NCI-H526 treated with DMSO at 0.1 percent for 48 hours (cell line): ENCODE results near the gene TMEM161A.
"Not testable (repeated sequence)": the region's sequence is repeated elsewhere in the genome, so short reads cannot be mapped to it uniquely, and the experiment has no call there.

ENCODE experiments used
- DNase-seq: peaks from one replicate; lab custom pipeline; 2025; lab: John Stamatoyannopoulos, UW

The TMEM161A gene

DNA sequence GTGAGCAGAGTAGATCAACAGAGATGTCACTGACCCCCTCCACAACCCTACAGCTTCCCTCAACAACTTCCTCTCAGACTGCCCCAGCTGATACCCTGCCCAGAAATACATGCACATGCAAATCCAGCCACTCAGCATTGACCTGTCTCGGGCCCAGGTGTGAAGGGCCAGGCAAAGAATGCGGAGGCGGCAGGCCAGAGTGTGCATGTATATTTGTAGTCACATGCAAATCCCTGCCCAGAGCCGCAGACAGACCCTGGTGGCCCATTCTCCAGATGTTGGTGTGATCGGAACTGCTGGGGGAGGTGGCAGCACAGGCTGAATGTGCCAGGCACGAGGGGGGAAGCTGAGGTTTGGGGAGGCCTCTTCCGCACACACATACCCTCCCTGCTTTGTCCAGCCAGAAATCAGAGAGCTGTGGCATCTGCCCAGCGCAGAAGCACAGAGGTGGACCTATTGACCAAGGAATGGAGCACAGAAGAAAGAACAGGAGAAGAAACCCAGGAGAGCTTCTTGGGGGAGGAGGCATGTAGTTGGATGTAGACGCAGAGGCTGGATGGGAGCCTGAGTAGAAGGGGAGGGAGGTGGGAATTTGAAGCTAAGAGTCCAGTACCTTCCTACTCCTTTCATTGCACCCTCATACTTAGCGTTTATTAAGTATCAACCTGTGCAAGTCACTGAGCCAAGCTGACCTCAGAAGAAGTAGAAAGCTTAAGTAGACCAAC is 17.4 kb upstream of the TMEM161A start:
- DNase-seq: no peak

DNA sequence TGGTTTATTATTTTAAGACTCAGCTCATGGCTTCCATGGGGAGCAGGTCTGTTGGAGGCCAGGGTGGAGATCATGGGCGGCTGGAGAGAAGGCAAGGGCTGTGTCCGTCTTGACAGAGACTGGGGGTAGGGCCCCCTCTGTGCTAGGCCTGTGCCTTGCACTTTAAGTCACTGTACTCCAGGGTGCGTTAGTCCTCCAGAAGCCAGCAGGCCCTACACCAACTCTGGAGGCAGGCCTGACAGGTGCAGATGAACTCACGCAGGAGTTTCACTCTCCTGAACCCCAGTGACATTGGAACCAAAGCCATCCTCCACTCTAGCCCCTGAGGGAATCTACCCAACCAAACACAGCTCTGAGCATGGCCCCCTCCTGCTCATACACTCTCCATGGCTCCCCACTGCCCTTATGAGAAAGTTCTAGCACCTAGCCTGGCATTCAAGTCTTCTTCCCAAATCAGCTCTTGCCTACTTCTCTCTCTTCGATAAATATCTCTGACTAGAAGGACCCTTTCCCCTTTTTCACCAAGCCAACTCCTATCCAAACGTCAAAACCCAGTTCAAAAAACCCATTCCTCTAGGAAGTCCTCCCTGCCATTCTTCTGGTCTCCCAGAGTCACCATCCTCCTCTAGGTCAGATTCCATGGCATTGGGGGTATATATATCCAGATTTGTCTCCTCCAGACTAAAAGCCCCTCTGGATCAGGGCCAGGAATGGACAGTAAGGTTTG is 16.7 kb upstream of the TMEM161A start:
- DNase-seq: no peak

- no peak for DNase-seq
These were observed 14.5 kb upstream of the TMEM161A start for GRCh38 chr19:19152668-19153384.

DNA sequence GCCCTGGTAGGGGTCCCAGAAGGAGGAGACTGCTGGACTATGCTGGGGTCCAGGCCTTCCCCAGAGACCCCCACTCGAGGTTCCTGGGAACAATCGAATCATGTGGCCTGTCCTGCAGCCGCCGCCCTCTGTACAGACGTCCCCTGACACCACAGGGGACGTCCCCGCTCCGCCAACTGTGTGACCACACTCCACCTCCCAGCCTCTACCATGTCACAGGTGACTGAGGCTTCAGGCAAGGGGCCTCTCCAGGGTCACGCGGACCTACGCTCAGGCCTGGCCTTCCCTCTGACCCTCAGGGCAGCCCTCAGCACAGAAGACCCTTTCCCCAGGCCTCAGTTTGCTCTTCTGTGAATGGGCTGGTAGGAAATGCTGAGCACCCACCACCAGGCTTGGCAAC is 13.1 kb upstream of the TMEM161A start:
- no peak for DNase-seq

DNA sequence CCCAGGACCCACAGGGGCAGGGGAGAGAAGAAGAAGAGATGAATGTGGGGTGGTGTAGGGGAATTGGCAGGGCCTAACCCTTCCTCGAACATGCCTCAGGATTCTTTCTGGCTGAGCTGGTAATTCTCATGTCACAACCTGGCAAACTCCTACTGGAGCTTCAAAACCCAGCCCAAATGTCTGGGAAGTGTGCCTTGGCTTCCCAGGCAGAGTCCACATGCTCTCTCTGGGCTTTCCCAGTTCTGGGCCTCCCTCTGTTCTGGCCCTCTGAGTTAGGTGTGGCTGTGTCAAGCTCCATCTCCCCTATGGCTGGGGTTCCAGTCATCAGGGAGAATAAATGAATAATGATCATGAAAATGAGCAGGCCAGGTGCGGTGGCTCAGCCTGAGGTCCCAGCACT is 11.2 kb upstream of the TMEM161A start:
- DNase-seq: no peak

DNA sequence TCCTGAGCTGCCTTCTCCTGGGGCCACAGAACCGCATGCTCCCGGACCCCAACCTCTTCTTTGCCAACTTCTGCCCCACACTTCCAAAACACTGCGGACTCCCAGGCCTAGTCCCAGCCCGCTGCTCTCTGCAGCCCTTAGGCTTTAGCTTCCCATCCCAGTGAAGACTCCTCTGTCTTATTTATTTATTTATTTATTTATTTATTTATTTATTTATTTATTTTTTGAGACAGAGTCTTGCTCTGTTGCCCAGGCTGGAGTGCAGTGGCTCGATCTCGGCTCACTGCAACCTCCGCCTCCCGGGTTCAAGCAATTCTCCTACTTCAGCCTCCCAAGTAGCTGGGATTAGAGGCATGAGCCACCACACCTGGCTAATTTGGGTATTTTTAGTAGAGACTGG is 10.2 kb upstream of the TMEM161A start:
- DNase-seq: not testable (repeated sequence)

DNA sequence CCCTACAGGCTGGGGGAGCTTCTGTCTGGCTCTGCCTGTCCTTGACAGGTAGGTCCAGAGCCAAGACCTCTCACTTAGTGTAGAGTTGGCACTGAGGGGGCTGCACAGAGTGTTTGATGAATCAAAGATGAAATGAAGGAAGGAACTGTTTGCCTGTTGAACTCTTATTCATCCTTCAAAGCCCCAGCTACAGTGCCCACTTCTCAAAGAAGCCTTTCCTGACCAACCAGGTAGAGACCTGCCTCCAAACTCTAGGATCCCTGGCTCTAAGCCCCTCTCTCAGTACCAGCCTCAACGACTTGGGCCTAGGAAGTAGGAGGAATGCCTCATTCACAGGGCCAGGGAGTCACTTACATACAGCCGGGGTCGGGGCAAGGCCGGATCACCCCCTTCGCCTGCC is 9.1 kb upstream of the TMEM161A start:
- no peak for DNase-seq

DNA sequence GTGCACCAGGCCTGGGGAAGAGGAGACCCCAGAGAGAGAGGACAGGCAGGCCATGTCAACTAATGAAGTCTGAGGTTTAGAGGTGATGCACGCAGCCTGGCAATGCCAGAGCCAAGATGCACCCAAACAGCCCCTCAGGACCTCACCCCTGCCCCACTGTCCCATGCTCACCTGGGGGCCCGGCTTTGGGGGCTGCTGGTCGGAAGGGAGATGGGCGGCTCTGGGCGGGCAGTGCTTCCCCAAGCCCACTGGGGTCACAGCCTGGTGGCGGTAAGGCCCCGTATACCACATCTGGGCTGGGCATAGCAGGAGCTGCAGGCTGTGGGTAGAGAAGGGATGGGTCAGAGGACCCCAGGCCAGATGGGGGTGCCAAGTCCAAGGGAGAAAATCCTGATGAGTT is 8.6 kb upstream of the TMEM161A start:
- DNase-seq: no peak

GRCh38 chr19:19145684-19146608 is 7.7 kb upstream of the TMEM161A start:
- DNase-seq: no peak

GRCh38 chr19:19145281-19145680 is 7.0 kb upstream of the TMEM161A start:
- DNase-seq: no peak

DNA sequence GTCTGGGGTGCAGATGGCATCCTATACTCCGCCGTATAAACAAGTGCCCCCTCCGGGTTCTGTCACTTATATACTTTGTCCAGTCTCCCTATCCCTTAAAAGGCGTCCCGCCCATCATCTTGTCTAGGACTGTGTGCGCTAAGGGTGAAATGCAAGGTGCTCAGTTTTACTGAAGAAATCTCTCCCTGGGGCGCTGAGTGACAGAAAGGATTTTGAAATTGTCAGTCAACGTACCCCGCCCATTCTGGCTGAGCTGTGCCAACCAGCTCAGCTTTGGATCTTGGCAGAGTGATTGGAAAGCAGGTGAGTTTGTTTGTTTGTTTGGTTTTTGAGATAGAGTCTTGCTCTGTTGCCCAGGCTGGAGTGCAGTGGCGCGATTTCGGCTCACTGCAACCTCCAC is 4.1 kb upstream of the TMEM161A start:
- DNase-seq: no peak

DNA sequence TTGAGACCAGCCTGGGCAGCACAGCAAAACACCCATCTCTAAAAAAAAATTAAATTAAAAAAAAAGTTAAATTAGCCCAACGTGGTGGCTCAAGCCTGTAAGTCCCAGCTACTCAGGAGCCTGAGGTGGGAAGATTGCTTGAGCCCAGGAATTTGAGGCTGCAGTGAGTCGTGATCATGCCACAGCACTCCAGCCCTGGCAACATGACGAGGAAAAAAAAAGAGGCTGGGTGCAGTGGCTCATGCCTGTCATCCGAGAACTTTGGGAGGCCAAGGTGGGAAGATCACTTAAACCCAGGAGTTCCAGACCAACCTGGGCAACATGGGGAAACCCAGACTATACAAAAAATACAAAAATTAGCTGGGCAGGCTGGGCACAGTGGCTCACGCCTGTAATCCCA is 2.2 kb upstream of the TMEM161A start:
- DNase-seq: no peak

DNA sequence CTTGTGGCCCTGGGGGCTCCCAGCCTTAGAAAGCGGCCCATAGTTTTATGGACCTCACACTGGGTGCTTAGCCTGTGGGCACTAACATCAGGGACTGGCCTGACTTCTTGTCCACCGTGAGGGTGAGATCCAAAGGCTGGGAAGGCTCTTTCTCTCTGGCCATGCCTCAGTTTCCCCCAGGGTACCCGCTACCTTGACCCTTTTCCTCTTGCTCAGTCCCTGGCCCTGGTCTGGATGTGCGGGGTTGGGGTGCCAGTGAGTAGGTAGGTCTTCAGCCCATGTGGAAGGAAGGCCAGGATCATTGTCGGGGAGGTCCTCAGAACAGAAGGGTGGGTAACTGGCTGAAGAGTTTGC is 1.6 kb upstream of the TMEM161A start:
- no peak for DNase-seq

DNA sequence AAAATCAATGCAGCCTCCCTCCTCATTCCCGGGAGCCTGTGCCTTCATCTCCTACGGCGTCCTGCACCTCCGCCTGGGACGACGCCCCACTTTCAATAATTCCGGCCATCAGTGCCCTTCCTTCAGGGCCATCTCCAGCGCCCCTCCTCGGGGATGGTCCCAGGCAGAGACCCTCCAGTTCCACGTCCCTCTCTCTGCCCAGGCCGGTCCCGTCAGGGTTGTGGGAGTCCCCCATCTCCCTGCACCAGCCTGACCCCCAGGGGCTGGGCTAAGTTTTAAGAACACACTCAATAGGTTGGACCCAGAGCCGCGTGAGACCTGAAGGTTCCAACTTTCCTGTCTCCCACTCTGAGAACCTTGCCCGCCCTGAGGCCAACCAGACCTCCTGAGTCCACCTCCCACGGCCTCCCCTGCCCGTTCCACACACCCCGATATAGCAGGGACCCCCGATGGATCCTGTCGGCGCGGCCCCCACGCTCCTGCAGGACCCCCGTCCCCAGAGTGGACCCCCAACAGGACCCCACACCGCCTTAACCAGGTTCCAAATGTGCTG is 646 bp downstream of the TMEM161A start:
- no peak for DNase-seq

DNA sequence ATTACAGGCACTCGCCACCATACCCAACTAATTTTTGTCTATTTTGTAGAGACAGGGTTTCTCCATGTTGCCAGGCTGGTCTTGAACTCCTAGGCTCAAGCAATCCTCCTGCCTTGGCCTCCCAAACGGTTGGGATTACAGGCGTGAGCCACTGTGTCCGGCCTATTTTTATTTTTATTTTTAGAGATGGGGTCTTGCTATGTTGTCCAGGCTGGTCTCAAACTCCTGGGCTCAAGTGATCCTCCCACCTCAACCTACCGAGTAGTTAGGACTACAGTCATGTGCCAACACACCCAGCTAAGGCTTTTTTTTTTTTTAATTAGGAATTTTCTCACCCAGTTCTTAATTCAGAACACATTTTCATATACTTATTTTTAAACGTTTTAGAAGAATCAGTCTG is 2.6 kb downstream of the TMEM161A start:
- DNase-seq: not testable (repeated sequence)

DNA sequence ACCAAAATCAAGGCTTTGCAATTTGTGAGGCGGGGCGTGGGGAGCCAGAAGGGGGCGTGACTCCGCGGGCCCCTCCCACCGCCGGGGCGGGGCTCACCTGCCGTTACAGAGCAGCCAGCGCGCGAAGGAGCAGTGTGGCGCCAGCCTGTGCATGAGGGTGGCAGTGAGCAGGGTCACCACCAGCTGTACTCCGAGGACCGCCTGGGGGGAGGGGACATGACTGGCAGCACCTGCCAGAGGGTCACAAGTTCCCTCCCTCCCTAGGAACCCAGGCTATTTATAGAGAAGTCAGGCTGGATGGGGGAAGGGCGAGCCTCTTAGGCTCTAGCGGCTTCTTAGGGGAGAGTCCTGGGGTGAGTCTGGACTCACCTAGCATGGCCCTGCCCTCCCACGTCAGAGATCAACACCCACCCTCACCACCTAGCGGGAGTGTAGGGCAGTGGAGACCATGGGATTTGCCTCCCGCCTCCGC is 3.6 kb downstream of the TMEM161A start:
- DNase-seq: peak; percentile 20

DNA sequence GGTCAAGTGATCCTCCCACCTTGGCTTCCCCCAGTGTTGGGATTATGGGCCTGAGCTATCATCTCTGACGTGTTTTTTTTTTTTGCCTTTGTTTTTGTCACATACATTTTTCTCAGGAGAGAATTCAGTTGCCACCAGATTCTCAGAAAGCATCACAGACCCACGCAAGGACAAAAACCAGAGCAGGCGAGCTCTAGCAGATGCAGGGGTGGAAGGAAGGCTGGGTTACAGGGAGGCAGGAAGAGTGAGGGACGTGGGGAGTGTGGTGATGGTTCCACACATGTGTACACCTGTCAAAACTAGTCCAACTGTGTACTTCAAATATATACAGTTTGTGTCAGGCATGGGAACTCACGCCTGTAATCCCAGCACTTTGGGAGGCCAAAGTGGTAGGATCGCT is 4.3 kb downstream of the TMEM161A start:
- no peak for DNase-seq

GRCh38 chr19:19132912-19133311 is 5.4 kb downstream of the TMEM161A start:
- no peak for DNase-seq

DNA sequence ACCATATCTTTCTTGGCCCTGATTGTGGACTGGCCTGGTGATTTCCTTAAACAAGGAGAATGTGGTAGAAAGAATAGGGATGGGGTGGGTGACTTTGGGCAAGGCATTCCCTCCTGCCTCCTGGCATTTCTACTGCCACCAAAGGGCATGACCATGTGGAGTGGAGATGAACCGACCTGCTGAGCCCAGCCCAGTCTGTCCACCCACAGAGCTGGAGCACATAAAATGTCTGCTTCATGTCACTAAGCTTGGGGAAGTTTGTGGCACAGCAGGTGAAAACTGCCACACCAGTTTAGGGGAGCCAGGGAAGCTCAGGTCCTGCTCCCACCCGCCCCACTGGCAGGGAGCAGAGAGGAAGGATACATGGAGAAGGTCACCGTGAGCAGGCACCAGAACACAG is 6.3 kb downstream of the TMEM161A start:
- no peak for DNase-seq

DNA sequence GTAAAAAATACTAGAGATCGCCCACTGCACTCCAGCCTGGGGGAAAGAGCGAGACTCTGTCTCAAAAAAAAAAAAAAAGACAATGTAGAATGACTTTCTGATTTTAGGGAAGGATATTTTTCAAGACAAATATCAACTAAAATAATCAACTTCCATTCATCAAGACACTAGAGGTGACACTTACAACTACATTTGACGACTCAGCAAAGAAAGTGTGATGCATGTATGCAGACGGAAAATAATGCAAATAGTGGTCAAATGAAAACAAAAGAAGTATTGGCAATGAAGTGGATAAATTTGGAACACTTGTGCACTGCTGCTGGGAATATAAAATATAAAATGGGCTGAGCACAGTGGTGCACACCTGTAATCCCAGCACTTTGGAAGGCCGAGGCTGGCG is 12.2 kb downstream of the TMEM161A start:
- DNase-seq: no peak

GRCh38 chr19:19123386-19123785 is 14.9 kb downstream of the TMEM161A start:
- DNase-seq: no peak

- no peak for DNase-seq
These were observed 15.4 kb downstream of the TMEM161A start for GRCh38 chr19:19122902-19123301.
